CD4-positive, alpha-beta T cell treated with Interleukin-6 at 100 ng/mL for 8 hours (primary cell): Measurements from ENCODE around the gene OR10J1.
"Not testable (repeated sequence)": the region's sequence is repeated elsewhere in the genome, so short reads cannot be mapped to it uniquely, and the experiment has no call there.

Source experiments
- DNase-seq: peaks from one replicate; pipeline ENCODE4 v3.0.0-alpha.2; 2020; ENCODE audit warnings: mixed read lengths, low spot score

Gene OR10J1, protein sequence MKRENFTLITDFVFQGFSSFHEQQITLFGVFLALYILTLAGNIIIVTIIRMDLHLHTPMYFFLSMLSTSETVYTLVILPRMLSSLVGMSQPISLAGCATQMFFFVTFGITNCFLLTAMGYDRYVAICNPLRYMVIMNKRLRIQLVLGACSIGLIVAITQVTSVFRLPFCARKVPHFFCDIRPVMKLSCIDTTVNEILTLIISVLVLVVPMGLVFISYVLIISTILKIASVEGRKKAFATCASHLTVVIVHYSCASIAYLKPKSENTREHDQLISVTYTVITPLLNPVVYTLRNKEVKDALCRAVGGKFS

DNA sequence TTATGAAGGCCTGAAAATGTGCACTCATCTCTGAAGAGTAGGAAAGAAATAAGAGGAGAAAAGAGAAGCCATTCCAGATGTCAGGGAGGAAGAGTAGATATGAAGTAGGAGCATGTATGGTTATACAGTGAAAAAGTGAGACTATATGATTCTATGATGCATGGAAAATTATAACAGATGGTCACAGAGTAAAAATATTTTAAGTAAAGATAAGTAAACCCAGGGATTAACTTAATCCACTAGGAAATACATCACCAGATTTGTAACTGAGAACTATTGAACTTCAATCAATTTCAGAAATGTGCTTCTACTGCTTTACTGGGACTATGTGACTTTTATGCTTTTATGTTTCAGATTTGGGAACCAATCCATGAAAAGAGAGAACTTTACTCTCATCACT, at the start of gene OR10J1:
TSS of gene OR10J1 (plus strand) at position 301 of the 400 bp plus-strand sequence. CDS start at position 371, 70 bp downstream.
- DNase-seq: no peak

DNA sequence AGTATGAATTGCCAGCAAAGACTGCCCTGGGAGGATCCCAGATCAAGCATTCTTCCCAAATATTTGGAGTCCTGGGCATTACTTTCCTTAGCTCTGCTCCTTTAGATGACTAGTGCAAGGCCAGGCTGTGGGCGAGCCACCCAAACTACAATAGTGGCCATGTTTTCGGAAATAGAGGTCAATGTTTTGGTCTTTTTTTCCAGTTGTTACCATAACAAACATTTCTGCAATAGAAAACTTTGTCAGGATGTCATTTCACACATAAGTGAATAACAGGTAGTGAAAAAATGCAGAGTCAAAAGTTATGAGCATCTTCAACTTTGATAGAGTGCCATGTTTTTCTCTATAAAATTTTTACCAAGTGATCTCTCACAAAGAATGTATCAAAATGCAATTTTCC, 32.7 kb upstream of the OR10J1 start:
- DNase-seq: no peak

DNA sequence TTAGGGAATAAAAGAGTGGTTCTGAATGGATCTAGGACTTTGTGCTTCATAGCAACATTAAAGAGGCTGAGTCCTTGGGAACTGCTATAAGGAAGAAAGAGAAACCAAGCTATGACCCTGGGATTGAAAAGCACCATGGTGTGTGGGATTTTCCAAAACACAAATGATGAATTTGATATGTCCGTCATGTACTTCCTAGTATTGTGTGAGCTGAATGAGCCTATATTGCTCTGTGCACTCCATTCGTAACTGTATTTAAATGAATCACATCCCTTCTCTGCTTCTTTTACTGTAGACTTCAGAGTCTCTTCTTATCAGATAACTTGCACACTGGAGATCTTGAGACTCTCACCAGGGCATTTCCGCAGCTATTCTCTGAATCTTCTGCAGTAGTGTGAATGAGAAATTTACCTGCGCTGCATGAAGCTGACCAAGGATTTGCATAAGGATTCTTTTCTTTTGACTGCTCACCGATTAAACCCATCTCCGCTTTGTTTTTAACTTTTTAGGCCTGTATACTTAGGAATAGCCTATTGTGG, 30.6 kb upstream of the OR10J1 start:
- no peak for DNase-seq

DNA sequence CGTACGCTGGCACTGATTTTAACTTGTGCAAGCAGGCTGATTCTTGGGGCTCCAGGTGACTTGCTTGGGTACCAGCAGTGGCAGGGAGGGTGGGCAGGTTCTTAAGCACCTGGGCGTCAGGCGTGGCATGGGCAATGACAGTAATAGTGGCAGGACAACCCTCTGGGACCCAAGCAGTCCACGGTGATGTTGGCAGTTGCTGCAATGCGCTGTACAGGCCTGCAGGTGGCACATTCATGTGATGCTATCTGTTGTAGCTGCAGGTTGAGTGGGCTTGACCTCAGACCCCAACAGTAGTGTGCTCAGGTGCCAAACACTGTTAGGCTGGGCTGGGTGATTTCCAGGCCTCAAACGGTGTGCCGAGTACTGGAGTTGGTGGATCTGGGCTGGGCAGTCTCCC, 17.7 kb upstream of the OR10J1 start:
- DNase-seq: no peak

DNA sequence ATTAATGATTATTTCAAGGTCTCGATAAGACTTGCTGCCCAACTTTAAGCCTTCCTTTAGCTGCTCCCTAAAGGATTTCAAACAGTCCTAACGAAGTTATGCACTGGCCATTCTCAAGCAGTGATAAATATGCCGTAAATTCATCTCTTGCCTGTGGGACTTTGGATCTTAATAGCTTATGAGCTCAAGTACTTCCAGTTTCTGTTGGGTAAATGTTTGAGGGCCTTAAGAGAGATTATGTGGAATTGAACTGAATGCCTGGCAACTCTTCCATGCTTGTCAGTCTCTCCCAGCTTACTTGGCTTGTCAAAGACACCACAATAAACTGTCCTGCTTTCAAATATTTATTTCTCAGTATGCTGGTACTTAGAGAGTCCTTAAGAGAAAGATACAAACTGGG, 11.0 kb upstream of the OR10J1 start:
- DNase-seq: no peak

DNA sequence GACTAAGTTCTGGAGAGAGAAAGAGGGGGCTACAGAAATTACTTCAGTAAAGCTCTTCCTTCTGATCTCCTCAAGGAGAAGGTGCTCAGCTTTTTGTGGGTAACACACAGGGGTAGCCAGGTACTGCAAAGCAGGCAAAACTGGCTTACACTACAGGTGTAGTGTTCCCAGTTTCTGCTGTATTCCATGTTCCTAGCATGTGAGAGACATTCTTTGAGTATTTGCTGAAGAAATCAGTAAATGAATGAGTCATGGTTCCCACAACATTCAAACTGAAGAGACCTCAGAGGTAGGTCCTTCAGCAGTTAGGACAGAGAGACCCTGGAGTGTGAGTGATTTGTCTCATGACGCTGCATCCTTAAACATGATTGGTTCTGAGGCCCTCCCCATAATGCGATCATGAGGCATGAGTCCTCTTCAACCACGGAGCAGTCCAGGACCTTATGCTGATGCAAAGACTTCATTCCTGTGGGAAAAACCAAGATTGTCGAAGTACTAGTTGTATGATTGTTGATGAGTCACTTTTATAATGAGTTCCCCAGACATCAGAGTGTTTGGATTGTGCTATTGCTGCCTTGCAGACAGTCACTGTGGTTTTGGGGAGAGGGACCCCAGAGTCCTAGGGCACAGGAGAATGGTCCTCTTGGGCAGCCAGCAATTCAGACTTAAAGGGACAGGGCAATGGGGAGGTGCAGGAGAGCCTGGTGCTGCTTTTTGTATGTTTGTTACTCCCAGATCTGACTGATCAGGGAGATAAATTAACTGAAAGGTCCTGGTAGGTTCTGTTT, 10.3 kb upstream of the OR10J1 start:
- DNase-seq: no peak

DNA sequence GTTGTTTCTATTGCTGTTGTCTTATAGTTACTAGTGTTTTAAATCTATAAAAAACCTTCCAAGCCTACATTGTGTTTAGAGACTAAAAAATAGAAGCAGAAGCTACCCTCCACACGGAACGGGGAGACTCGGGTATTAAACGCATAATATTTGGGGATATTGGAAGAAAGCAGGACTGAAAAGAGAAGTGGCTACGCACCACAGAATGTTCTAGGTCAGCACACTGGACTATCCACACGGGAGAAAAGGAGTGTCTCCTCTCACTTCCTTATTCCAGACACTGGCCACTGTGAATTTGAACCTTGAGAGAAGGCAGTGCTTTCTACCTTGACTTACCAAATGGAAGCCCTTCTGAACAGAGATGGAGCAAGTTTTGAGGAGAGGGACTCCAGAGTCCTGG, 8.5 kb upstream of the OR10J1 start:
- no peak for DNase-seq

DNA sequence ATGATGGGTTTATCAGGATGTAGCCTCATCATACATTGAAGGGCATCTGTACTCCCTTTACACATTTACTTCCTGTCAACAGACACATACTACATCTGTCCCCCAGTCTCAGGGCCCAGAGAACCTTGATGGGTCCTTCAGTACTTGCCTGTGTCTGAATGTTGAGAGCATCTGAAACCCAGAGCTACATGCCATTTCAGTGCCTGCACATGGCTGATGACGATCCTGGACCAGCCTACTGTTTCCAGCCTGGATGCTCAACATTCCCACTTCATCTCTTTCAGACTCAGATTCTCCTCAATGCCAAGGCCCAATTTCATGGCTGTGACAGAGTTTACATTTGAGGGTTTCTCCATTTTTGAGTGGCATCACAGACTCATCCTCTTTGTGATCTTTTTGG, 7.6 kb upstream of the OR10J1 start, which contains the start of gene OR10J4:
TSS of gene OR10J4 (plus strand) at position 301 of the 400 bp plus-strand sequence.
- DNase-seq: no peak

DNA sequence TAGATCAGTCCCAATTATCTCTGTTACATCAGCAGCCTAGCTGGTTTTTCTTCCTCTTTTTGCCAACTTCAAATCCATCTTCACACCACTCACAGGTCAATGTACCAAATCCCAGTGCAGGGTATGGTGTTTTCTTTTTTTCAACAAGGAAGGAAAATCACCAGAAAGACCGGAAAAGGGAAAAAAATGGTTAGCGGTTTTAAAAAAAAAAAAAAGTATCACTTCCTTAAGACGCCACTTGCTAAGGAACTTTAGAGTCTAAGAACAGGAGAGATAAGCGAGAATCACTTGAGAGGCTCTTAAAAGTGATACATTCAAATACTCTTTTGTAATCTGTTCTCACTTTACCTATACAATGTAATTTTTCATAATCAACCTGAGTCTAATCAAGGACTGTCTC, 3.1 kb upstream of the OR10J1 start:
- no peak for DNase-seq

DNA sequence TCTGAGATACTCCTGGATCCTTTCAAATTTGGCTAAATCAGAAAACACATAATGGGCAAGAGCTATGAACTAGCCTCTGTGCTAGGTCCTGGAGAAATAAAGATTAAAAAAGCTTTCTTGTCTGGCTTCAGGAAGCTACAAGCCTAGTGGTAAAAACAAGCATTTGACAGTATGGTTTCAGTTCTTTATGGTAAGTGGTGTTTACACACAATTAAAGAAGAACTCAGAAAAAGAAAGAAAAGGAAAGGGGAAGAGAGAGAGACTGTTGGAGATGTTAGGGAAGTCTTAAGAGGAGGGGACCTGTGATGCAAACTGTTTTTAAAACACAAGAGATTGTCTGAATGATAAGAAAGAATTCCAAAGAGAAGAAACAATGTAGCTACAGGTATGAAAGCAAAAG, 1.8 kb downstream of the OR10J1 start:
- DNase-seq: no peak

DNA sequence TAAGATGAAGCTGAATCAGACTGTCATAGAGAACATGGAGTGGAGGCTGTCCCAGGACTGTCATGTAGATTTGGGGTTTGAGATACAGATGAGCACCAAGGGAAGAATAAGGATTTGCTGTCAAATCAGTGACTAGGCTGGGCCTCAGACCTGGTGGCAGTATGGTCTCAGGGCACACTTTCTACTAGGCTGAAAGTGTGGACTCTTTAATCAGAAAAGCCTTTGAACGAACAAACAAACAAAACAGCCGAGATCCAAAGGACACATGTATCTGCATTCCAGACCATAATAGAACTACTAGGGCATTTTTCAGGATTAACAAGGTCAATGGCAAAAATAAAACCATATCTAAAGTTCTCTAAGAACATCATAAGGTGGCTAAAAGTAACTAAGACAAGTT, 2.9 kb downstream of the OR10J1 start:
- no peak for DNase-seq

DNA sequence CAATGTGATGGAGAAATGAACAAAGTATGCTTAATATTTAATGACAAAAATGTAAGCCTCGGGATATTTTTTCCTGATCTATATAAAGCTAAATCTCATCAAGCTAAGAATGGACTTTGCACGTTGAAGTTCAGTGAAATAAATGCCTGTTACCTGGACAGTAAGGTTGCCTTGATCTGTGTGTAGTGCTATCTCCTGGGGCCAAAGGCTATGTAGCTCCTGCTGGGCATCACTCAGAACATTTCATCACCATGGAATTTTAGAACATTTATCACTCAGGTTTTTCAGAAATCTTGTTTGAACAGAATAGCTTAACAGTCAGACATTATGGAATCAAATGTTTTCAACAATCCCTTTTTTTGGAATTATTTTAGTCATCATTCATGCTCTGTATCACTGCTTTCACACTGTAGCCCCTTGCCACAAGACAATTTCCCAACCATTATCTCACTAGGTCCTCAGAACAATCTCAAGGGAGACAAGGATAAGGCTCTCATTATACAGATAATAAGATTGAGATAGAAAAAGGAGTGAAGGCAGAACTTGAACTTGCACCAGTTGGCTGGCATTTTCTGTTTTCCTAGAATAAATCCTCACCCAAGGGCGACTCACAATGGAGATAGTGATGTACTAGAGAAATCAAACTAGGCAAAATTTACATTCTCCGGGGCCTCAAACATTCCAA, 3.7 kb downstream of the OR10J1 start:
- DNase-seq: no peak

DNA sequence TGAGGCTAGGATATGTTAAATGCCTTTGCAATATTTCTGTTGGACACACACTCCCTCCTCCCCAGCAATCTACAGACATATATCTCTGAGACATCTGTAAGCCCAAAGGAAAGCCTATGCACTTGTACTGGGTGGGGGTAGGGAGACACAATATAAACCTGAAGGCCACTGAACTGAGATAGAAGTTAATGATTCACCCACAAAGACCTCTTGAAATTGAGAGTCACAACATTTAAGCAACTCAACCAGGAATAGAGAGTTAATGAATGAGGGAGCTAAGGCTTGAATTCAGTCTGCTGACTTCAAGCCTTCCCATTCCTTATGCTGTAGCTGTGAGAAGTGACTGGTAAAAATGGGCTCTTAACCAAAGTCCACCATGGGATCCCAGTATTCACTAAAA, 5.0 kb downstream of the OR10J1 start:
- no peak for DNase-seq

DNA sequence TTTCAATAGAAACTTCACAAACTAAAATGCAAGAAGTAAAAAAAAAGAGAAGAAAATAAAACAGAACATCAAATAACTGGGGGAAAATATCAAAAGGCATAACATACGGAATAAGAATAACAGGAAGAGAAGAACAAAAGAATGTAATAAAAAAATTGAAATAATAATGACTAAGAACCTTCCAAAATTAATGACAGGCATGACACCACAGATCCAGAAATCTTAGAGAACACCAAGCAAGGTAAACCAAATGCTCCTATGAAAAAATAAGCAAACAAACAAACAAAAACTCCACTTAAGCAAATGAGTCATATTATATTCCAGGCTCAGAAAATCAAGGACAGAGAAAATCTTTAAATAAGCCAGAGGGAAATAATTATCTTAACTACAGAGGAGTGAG, 8.7 kb downstream of the OR10J1 start:
- DNase-seq: no peak

DNA sequence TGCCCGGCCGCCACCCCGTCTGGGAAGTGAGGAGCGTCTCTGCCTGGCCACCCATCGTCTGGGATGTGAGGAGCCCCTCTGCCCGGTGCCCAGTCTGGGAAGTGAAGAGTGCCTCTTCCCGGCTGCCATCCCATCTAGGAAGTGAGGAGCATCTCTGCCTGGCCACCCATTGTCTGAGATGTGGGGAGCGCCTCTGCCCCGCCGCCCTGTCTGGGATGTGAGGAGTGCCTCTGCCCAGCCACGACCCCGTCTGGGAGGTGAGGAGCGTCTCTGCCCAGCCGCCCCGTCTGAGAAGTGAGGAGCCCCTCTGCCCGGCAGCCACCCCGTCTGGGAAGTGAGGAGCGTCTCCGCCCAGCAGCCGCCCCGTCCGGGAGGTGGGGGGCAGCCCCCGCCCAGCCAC, 10.1 kb downstream of the OR10J1 start:
- DNase-seq: not testable (repeated sequence)

DNA sequence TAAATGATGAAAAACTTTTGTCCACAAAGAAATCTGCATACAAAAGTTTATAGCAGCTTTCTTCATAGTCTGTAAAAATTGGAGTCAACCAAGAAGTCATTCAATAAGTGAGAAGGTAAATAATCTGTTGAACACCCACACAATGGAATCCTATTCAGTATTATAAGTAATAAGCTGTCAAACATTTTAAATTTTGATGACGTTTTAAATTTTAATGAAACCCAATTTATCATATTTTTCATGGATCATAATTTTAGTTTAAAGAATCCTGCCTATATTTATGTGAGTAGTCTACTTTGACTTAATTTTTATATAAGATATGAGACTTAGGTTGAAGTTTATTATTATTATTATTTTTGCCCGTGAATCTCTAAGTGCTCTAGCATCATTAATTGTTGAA, 20.0 kb downstream of the OR10J1 start:
- no peak for DNase-seq

DNA sequence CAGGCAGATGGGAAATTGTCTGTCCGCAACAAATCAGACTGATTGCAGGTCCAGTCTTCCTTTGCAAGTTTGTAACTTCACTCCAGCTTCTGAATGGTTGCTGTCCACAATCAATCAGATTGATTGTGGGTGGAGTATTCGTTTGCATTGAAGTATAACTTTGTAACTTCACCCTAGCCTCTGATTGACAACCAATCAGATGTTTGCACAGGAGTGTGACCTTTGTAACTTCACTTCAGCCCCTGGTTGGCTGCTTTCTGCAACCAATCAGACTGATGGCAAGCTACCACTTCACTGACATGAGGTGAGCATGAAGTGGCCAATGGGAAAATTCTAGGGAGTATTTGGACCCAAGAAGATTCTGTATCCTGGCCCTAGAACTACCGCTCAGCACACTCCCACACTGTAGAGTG, 25.7 kb downstream of the OR10J1 start:
- DNase-seq: no peak

DNA sequence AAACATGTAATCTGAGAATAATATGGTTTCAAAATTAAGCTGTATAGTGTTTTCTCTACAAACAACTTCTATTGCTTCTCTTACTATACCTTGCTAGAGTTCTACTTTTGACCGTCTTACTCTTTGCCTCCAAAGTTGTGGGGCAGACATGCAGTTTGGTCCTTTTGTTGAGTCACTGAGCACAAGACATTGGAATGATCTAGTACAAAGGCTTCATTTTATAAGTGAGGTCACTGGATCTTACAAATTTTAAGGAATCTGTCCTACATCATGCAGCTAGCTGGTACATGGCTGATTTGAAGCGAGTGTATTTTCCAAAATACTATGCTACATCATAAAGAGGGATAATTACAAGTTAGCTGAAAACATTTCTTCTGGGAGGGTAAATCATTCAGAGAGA, 28.8 kb downstream of the OR10J1 start:
- no peak for DNase-seq

DNA sequence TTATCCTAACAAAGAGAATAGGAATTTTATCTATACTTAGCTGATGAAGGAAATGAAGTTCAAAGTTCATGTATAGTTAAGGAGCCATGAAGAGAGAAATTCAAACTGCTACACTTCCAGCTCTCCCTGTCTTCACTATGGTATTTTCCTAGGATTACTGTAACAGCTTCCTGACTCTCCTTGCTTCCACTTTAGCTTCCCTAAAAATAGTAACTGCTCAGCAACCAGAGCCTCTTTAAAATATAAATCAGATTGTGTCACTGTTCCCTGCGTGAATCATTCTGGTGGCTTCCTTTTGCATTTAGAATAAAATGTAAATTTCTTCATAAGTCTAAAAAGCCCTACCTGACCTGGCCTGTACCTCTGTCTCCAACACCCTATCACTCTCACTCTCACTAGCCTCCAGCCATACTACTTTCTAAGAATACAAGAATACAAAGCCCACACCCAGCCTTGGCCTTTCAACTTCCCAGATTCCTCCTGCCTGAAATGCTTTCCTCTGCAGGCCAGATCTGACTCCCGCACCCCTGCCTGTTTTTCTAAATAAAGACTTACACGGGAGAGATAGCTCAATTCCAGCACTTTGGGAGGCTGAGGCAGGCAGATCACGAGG, 30.5 kb downstream of the OR10J1 start:
- DNase-seq: no peak

DNA sequence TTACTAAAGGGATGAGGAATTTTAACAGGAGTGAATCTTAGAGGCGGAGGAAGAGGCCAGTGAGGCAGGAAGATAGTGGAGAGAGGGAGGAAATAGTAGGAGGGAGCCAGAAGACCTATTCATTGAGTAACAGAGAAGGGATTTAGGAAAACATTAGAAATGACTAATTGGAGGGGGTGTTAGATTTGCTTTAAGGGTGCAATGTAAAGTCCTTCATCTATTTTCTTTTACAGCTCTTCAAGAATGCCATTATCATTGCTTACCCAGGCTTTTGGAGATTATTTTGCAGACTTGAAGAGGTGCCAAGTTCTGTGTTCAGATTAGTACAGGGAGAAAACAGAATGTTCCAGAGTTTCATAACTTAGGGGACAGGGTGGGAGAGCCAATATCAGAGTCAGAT, 33.8 kb downstream of the OR10J1 start:
- no peak for DNase-seq

DNA sequence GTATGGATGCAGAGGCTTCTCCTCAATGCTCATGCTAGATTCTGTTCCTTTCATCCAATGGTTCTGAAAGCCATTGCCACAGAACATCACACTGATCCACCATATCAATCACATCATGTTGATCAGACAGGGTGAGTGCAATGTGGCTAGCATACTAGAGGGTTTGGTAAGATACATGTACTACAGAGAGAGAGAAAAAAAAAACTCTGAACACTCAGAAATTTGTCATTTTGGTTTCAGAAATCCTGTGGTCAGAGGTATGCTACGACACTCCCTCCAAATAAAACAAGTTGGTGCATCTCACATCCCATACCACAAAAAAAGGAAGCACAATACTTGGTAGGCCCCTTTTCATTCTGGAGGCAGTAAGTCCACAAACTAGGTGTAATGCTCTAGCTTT, 35.4 kb downstream of the OR10J1 start:
- DNase-seq: no peak

DNA sequence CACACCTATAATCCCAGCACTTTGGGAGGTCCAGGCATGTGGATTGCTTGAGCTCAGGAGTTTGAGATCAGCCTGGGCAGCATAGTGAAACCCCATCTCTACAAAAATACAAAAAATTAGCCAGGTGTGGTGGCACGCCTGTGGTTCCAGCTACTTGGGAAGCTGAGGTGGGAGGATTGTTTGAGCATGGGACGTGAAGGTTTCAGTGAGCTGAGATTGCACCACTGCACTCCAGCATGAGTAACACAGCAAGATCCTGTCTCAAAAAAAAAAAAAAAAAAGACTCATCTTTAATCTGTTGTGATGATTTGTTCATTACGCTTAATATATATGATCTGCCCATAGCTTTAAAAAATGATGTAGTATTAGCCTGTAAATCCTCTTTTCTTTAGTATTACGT, 44.0 kb downstream of the OR10J1 start:
- no peak for DNase-seq
